Activated naive CD8-positive, alpha-beta T cell treated with anti-CD3 and anti-CD28 coated beads, Interleukin-2, amount 50 U/mL, for 16 hours (primary cell): ENCODE results near the gene PHKA1.
"Not testable (repeated sequence)": the region's sequence is repeated elsewhere in the genome, so short reads cannot be mapped to it uniquely, and the experiment has no call there.

Source experiments
- DNase-seq: peaks from one replicate; pipeline ENCODE4 v3.0.0-alpha.2; 2020; ENCODE audit warnings: low read depth, low spot score

The PHKA1 gene

DNA sequence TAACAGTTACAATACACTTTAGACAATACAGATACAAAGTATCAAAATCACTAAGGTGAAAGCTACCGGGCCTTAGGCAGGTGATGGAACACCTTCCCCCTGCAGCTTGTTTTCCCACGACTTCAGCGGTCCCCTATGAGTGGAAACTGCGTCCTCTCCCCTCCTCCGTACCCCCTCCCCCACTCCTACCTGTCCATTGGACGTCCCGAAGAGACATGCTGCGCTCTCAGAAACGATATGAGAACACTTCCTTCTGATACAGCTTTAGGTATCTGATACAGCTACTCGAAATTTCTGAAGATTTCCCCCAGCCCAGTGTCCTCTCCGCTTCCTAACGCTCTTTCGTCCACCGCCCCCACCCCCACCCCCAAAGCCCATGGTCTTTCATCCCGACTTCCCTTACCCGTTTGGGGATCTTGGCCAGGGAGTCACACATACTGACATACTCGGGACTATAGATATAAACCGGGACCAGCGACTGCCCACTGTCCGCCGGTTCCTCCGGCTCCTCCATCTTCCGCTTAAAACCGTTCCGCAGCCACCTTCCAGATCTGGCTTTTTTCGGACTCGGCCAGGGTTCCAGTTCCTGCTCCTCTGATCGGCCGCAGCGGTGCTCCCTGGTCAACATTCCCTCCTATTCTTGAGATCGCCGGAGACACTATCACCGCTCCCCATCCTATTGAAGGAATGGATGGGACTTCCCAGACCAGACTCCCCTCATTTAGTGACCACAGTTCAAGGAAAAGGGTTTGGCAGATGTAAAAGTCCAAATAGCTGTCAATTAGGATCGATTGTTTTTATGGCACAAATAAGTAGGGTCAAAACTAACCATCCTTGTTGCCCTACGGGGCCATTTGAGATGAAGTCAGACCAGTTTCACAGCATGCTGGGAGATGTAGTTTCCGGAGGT, 141.6 kb downstream of the PHKA1 start, which contains the start of gene HDAC8:
Gene HDAC8 (minus strand): TSS at position 596 of the 910 bp plus-strand sequence. CDS start 82 bp downstream, at position 514.
- DNase-seq = no peak

GRCh38 chrX:72569786-72570185, 144.3 kb downstream of the PHKA1 start:
- no peak for DNase-seq

GRCh38 chrX:72568406-72569092, 145.6 kb downstream of the PHKA1 start:
- no peak for DNase-seq

DNA sequence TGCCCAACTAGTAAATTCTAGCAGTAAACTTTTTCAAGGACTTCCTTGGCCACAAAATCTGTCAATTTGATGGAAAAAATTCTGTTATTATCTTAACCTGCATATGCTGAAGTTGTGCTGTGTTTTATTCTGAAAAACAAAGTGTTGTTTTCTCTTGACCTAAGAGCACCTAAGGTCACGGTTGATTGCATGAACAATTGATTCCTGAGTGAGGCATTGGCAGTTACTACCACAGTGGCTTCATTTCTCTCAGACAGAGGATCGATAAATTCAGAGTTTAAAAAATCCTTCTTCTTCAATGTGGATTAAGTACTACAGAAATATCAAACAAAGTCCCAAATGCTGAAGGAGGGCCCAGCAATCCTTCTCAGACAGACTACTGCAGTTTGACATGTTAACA, 147.7 kb downstream of the PHKA1 start:
- DNase-seq = no peak

DNA sequence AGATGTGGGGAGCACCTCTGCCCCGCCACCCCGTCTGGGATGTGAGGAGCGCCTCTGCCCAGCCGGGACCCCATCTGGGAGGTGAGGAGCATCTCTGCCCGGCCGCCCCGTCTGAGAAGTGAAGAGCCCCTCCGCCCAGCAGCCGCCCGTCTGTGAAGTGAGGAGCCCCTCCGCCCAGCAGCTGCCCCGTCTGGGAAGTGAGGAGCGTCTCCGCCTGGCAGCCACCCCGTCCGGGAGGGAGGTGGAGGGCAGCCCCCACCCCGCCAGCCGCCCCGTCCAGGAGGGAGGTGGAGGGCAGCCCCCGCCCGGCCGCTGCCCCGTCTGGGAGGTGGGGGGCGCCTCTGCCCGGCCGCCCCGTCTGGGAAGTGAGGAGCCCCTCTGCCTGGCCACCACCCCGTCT, 154.5 kb downstream of the PHKA1 start:
- DNase-seq = not testable (repeated sequence)

- DNase-seq = no peak
Measured at GRCh38 chrX:72554448-72555140, 159.5 kb downstream of the PHKA1 start.

GRCh38 chrX:72552443-72552842, 161.7 kb downstream of the PHKA1 start:
- DNase-seq = not testable (repeated sequence)

DNA sequence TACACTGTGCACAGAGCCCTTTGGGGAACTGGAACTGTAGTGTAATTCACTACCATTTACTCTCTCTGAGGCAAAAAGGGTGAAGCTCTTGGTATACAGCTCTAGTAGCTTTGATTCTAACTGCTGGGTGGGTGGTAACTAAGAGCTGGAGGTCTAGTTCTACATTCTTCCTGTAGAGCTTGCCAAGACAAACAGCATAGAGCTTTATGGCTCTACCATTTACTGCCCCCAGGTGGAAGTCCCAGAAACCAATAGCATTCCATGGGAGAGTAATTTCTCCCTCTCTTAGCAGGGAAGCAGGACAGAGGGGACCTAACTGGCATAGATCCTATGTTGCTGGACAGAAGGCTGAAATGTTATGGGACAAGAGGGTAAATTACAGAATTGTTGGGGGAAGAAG, 168.1 kb downstream of the PHKA1 start:
- no peak for DNase-seq

DNA sequence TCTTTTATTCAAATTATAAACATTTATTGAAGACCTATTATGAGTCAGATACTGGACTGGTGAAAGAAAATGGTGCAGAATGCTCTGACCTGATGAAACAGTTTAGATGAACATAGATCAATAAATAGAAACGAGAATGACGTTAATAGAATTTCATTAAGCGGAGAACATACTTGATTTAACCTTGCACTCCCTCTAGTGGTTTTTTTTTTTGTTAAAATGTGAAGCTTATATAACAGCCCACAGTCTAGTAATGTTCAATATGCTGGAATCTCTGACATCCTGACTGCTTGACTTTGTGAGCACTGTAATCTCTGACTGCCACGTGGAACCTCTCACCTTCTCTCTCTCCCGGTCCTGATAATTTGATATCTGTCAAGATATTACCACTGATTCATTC, 173.8 kb downstream of the PHKA1 start:
- no peak for DNase-seq

DNA sequence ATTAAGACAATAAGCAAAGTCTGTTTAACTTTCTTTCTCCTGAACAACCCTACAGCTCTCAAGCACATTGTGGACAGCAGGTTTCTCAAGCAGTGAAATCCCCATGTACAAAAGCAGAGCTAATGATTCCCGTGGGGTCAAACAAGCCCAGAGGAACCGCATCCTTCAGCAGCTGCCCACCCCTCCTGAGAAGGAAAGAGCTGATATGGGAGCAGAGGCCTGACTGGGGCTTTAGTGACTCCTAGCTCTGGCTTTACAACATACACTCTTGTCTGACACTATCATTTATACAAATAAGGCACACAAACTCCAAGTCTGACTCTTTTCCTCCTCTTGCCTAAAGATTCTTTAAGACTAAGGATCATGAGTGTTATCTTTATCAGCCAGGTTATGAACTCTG, 174.3 kb downstream of the PHKA1 start:
- DNase-seq = no peak

- no peak for DNase-seq
Measured at GRCh38 chrX:72536542-72536941, 177.6 kb downstream of the PHKA1 start.

- DNase-seq = no peak
Measured at GRCh38 chrX:72532366-72532765, 181.7 kb downstream of the PHKA1 start.
